SK-N-SH (cell line): ENCODE results near the gene RFPL1. TPM values are rescaled to one million over a fixed set of nuclear protein-coding genes. Genes with fewer than 3 reads are reported as not detected.

Source experiments
- CTCF ChIA-PET: fragments of 300-600, 350-600 bp; formaldehyde crosslinking; extraction: SDS; loops from one replicate; lab custom pipeline; 2021; lab: Yijun Ruan, JAX
- POLR2A ChIA-PET: fragments of 350-600 bp; sonication (Branson Sonifier 250); formaldehyde crosslinking; extraction: SDS; loops from one replicate; lab custom pipeline; 2020; ENCODE audit warnings: antibody characterized with exemption, inconsistent platforms; lab: Yijun Ruan, JAX
- DNase-seq: peaks from one replicate; pipeline ENCODE4 v3.0.0; 2012
- H2AFZ ChIP-seq: fragments of 200-600 bp; sonication (generic); 2 replicates; pipeline ENCODE4 v1.8.1; 2016; ENCODE audit warnings: antibody characterized with exemption, mild to moderate bottlenecking, low read depth
- H3F3A ChIP-seq: fragments of 200-600 bp; sonication (generic); replicated peaks from 2 replicates; pipeline ENCODE3; 2016; ENCODE audit warnings: antibody characterized with exemption, mild to moderate bottlenecking; ENCODE audit not compliant: insufficient read depth
- H3K27ac ChIP-seq, 2 experiments: fragments of 200-500 bp in 1 of 2; fragments of 200-600 bp in 1 of 2; sonication (Bioruptor generic) in 1 of 2; sonication (generic), shearing (Covaris generic) in 1 of 2; 2 replicates each; pipeline versions ENCODE4 v1.5.1 to v1.6.1; 2014 to 2016; ENCODE audit warnings: low read depth in 2 of 2, inconsistent platforms in 1 of 2, low read length in 1 of 2, mild to moderate bottlenecking in 1 of 2, mixed read lengths in 1 of 2
- H3K27me3 ChIP-seq: fragments of 200-600 bp; sonication (generic), shearing (Covaris generic); 2 replicates; pipeline ENCODE4 v1.6.1; 2016; ENCODE audit warnings: mixed run types; ENCODE audit not compliant: insufficient read depth
- H3K36me3 ChIP-seq, 2 experiments: fragments of 200-500 bp in 1 of 2; fragments of 200-600 bp in 1 of 2; sonication (Bioruptor generic) in 1 of 2; sonication (generic) in 1 of 2; replicated peaks in 1 of 2; 2 replicates each; pipeline versions ENCODE3 to v1.5.1; 2014 to 2016; ENCODE audit warnings: low read length in 1 of 2, mild to moderate bottlenecking in 1 of 2; ENCODE audit not compliant: insufficient read depth in 2 of 2, control insufficient read depth in 1 of 2
- H3K4me1 ChIP-seq, 2 experiments: fragments of 200-500 bp in 1 of 2; fragments of 200-600 bp in 1 of 2; sonication (Bioruptor generic) in 1 of 2; sonication (generic), shearing (Covaris generic) in 1 of 2; 2 replicates each; pipeline versions ENCODE4 v1.5.1 to v1.6.1; 2014 to 2016; ENCODE audit warnings: low read depth in 1 of 2, low read length in 1 of 2, mixed run types in 1 of 2; ENCODE audit not compliant: insufficient read depth in 2 of 2, control insufficient read depth in 1 of 2
- H3K4me2 ChIP-seq: fragments of 200-600 bp; sonication (generic), shearing (Covaris generic); 2 replicates; pipeline ENCODE4 v1.6.1; 2017; ENCODE audit warnings: mixed run types
- H3K4me3 ChIP-seq, 2 experiments: fragments of 200-500 bp in 1 of 2; fragments of 200-600 bp in 1 of 2; sonication (Bioruptor generic) in 1 of 2; sonication (generic), shearing (Covaris generic) in 1 of 2; 2 replicates each; pipeline versions ENCODE4 v1.5.1 to v1.8.1; 2014 to 2016; ENCODE audit warnings: low read depth in 2 of 2, inconsistent platforms in 1 of 2, low read length in 1 of 2, mild to moderate bottlenecking in 1 of 2, mixed read lengths in 1 of 2, moderate library complexity in 1 of 2
- H3K79me2 ChIP-seq: fragments of 200-600 bp; sonication (generic); 2 replicates; pipeline ENCODE4 v1.8.1; 2017; ENCODE audit warnings: mild to moderate bottlenecking; ENCODE audit not compliant: insufficient read depth
- H3K9ac ChIP-seq: fragments of 200-600 bp; sonication (generic); 2 replicates; pipeline ENCODE4 v1.6.1; 2017; ENCODE audit warnings: mixed run types
- H3K9me2 ChIP-seq: fragments of 200-600 bp; sonication (generic); 2 replicates; pipeline ENCODE4 v1.6.1; 2017; ENCODE audit warnings: mixed run types
- H3K9me3 ChIP-seq: fragments of 200-600 bp; sonication (generic); 2 replicates; pipeline ENCODE4 v1.6.1; 2017; ENCODE audit warnings: mixed run types, mild to moderate bottlenecking, moderate library complexity
- H4K20me1 ChIP-seq: fragments of 200-600 bp; sonication (generic); 2 replicates; pipeline ENCODE4 v1.6.1; 2017; ENCODE audit warnings: mild to moderate bottlenecking, mixed run types; ENCODE audit not compliant: insufficient read depth
- CHD2 ChIP-seq: fragments of 150-350 bp; IDR thresholded peaks from 2 replicates; pipeline ENCODE4 v1.6.1; 2018; ENCODE audit warnings: low read length; ENCODE audit not compliant: partially characterized antibody
- MAX ChIP-seq: IDR thresholded peaks from 2 replicates; pipeline ENCODE4 v1.4.0; 2012; ENCODE audit warnings: low read depth
- NFIC ChIP-seq: IDR thresholded peaks from 2 replicates; pipeline ENCODE4 v1.4.0; 2012; ENCODE audit warnings: borderline replicate concordance
- RAD21 ChIP-seq: IDR thresholded peaks from 2 replicates; pipeline ENCODE4 v1.6.1; 2012; ENCODE audit warnings: mild to moderate bottlenecking, low read length
- RCOR1 ChIP-seq: fragments of 150-350 bp; IDR thresholded peaks from 2 replicates; pipeline ENCODE4 v1.6.1; 2017; ENCODE audit warnings: antibody characterized with exemption, low read length
- SMC3 ChIP-seq: IDR thresholded peaks from 2 replicates; pipeline ENCODE4 v1.6.1; 2012; ENCODE audit warnings: low read depth, low read length, improper control_type of control experiment
- USF2 ChIP-seq: fragments of 150-350 bp; IDR thresholded peaks from 2 replicates; pipeline ENCODE4 v1.6.1; 2017; ENCODE audit warnings: antibody characterized with exemption, low read length, low read depth, borderline replicate concordance
- WGBS: methylation state at CpG from one replicate; pipeline ENCODE4 v1.1.6; 2017; ENCODE audit warnings: low lambda C conversion rate; 5-methylcytosine and 5-hydroxymethylcytosine counted together
- polyA plus RNA-seq, 3 experiments: library from polyadenylated mRNA; depleted of rRNA; stranded (reverse); fragments of >200 nt; gene quantifications; 2 replicates each; pipeline ENCODE4 v1.2.3, GENCODE V29; 2012
- TF ChIP-seq, protein P1 (sequence below): fragments of 200-600 bp; sonication (generic); IDR thresholded peaks from 2 replicates; pipeline ENCODE4 v1.6.1; 2017; ENCODE audit warnings: antibody characterized with exemption, mild to moderate bottlenecking, moderate library complexity

Gene RFPL1
- polyA plus RNA-seq, 1 of the 3 experiments (the other 2 are of a cell fraction), result not detected

DNA sequence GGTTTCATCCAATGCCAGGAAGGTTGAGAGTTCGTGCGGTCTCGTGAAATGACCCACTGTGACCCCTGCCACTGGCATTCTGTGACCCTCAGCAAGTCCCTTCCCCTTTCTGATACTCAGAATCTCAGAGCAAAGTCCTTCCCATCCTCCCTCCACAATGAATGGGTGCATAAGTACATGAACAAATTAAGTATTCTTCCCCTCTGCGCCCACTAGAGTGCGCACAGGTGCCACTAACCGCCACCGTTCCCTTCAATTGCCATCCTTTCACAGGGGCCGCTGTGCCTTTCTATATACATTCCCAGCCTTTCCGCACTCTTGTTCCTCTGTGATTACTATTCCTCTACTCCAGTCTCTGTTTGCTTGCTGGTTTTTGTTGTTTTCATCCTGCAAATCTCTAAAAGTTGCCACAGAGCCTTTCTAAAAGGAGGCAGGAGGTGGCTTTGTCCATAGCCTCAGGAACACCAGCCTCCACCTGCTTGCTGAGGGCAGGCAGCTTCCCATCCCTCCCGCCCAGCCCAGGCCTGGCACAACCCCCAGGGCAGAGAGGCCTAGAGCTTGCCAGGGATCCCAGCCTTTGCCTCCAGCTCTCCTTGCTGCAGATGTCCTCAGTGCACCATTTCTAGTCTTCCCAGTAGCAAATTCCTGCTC lies 43.3 kb upstream of the RFPL1 start:
- Histone ChIP-seq H3K27ac (no peak overlapping the region), H3K9me3 (no peaks in the 10 kb centered on the region), H3K9ac (no peak overlapping the region), H3K4me3 (no peak overlapping the region), H3F3A (no peaks in the 10 kb centered on the region), H2AFZ (no peak overlapping the region), H3K9me2 (no peaks in the 10 kb centered on the region), H4K20me1 (no peaks in the 10 kb centered on the region), H3K79me2 (no peaks in the 10 kb centered on the region), H3K36me3 (no peaks in the 10 kb centered on the region), H3K4me2 (no peak overlapping the region), H3K4me1 (peaks cover 0 to 3% of the 10 kb centered on the region in 2 experiments; a peak in 1 of 4 replicates), H3K27me3 (no peaks in the 10 kb centered on the region)
- peak; percentile 82 for DNase-seq
- CTCF ChIA-PET, result interaction anchor here (0.8 to 1.9 kb wide), 15 partner anchors 9 to 693 kb away, joined by 3 to 10 read pairs (median 5); partner anchors contain the start of genes NEFH and THOC5
- peak; percentile 87 for TF ChIP-seq SMC3
- TF ChIP-seq, protein P1, sequence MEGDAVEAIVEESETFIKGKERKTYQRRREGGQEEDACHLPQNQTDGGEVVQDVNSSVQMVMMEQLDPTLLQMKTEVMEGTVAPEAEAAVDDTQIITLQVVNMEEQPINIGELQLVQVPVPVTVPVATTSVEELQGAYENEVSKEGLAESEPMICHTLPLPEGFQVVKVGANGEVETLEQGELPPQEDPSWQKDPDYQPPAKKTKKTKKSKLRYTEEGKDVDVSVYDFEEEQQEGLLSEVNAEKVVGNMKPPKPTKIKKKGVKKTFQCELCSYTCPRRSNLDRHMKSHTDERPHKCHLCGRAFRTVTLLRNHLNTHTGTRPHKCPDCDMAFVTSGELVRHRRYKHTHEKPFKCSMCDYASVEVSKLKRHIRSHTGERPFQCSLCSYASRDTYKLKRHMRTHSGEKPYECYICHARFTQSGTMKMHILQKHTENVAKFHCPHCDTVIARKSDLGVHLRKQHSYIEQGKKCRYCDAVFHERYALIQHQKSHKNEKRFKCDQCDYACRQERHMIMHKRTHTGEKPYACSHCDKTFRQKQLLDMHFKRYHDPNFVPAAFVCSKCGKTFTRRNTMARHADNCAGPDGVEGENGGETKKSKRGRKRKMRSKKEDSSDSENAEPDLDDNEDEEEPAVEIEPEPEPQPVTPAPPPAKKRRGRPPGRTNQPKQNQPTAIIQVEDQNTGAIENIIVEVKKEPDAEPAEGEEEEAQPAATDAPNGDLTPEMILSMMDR, result peak; percentile 85
- TF ChIP-seq RCOR1, result peak; percentile 33; the same call in 1 of the 2 replicates
- peak; percentile 98 for TF ChIP-seq RAD21
- peak; percentile 50 for TF ChIP-seq CHD2
- TF ChIP-seq MAX, result no peak
- POLR2A ChIA-PET, result no interaction called here
- WGBS, result 15% methylated on average over 10 of the region's 10 CpGs

GRCh38 chr22:29396126-29396525 lies 42.3 kb upstream of the RFPL1 start:
- Histone ChIP-seq H3K36me3 (no peaks in the 10 kb centered on the region), H3K4me3 (no peak overlapping the region), H3K9me2 (no peaks in the 10 kb centered on the region), H3K4me1 (peaks cover 0 to 3% of the 10 kb centered on the region in 2 experiments; a peak in 1 of 4 replicates), H2AFZ (no peak overlapping the region), H3K9ac (no peak overlapping the region), H4K20me1 (no peaks in the 10 kb centered on the region), H3K9me3 (no peaks in the 10 kb centered on the region), H3K4me2 (no peak overlapping the region), H3K27ac (no peak overlapping the region), H3F3A (no peaks in the 10 kb centered on the region), H3K79me2 (no peaks in the 10 kb centered on the region), H3K27me3 (no peaks in the 10 kb centered on the region)
- CTCF ChIA-PET, result interaction anchor here (0.8 to 1.9 kb wide), 12 partner anchors 10 to 297 kb away, joined by 3 to 10 read pairs (median 4); partner anchors contain the start of gene THOC5
- 51% methylated on average over 2 of the region's 2 CpGs for WGBS
- POLR2A ChIA-PET, result no interaction called here
- DNase-seq, result no peak
- TF ChIP-seq MAX (no peak), NFIC (no peak), USF2 (no peak)
